SU-DHL-6 (cell line): ENCODE measurements around the gene C2orf92.

ENCODE experiments used
- H2AFZ ChIP-seq: fragments of 200-600 bp; sonication (generic); 2 replicates; pipeline ENCODE4 v1.6.1; 2014; ENCODE audit warnings: low read depth, mild to moderate bottlenecking, moderate library complexity, mixed read lengths, antibody characterized with exemption, low read length; ENCODE audit not compliant: severe bottlenecking
- H3F3A ChIP-seq: fragments of 200-600 bp; shearing (Covaris generic); 2 replicates; pipeline ENCODE4 v1.6.0; 2016; ENCODE audit warnings: antibody characterized with exemption, mild to moderate bottlenecking; ENCODE audit not compliant: insufficient read depth
- H3K27ac ChIP-seq: fragments of 200-600 bp; sonication (generic); 2 replicates; pipeline ENCODE4 v1.5.1; 2016; ENCODE audit warnings: low read depth, mild to moderate bottlenecking, low read length, moderate library complexity, mixed read lengths
- H3K27me3 ChIP-seq: fragments of 200-600 bp; sonication (generic), shearing (Covaris generic); 2 replicates; pipeline ENCODE4 v1.6.0; 2014; ENCODE audit warnings: mild to moderate bottlenecking, low read length
- H3K36me3 ChIP-seq: fragments of 200-600 bp; sonication (generic); 2 replicates; pipeline ENCODE4 v1.6.1; 2014; ENCODE audit warnings: mild to moderate bottlenecking, low read length, mixed read lengths
- H3K4me2 ChIP-seq: fragments of 300-600, 200-600 bp; shearing (Covaris generic), sonication (generic); 2 replicates; pipeline ENCODE4 v1.6.0; 2014; ENCODE audit warnings: low read length, low read depth, mild to moderate bottlenecking; ENCODE audit not compliant: poor library complexity, severe bottlenecking
- H3K4me3 ChIP-seq: fragments of 200-600 bp; sonication (generic); 2 replicates; pipeline ENCODE4 v1.5.1; 2014; ENCODE audit warnings: antibody characterized with exemption, low read length, mild to moderate bottlenecking, mixed read lengths; ENCODE audit not compliant: insufficient read depth, poor library complexity, severe bottlenecking
- H3K79me2 ChIP-seq: fragments of 200-600 bp; sonication (generic); 2 replicates; pipeline ENCODE4 v1.6.1; 2014; ENCODE audit warnings: mild to moderate bottlenecking, low read length, moderate library complexity; ENCODE audit not compliant: insufficient read depth
- H3K9ac ChIP-seq: fragments of 200-600 bp; sonication (generic); 2 replicates; pipeline ENCODE4 v1.7.0; 2014; ENCODE audit warnings: mild to moderate bottlenecking, low read length
- H3K9me2 ChIP-seq: fragments of 200-600 bp; sonication (generic); replicated peaks from 2 replicates; pipeline ENCODE4 v1.6.1; 2014; ENCODE audit warnings: low read length; ENCODE audit not compliant: insufficient read depth
- H3K9me3 ChIP-seq: fragments of 200-600 bp; sonication (generic); 2 replicates; pipeline ENCODE4 v1.6.1; 2014; ENCODE audit warnings: low read length, mixed read lengths; ENCODE audit not compliant: insufficient read depth
- H4K20me1 ChIP-seq: fragments of 200-600 bp; sonication (generic); 2 replicates; pipeline ENCODE4 v1.6.1; 2014; ENCODE audit warnings: low read depth, mild to moderate bottlenecking, antibody characterized with exemption, low read length, moderate library complexity, mixed read lengths
- CTCF ChIP-seq: fragments of 200-600 bp; sonication (generic); IDR thresholded peaks from one replicate; pipeline ENCODE4 v1.5.1; 2017; ENCODE audit warnings: antibody characterized with exemption, mild to moderate bottlenecking, low read length, moderate library complexity; ENCODE audit not compliant: insufficient read depth, poor library complexity, severe bottlenecking
- EZH2phosphoT487 ChIP-seq: fragments of 200-600 bp; sonication (generic), shearing (Covaris generic); conservative IDR thresholded peaks from 2 replicates; pipeline ENCODE4 v1.6.1; 2018; ENCODE audit warnings: mild to moderate bottlenecking, antibody characterized with exemption, low read length, moderate library complexity, mixed read lengths

Gene C2orf92

GRCh38 chr2:97703741-97704140 lies 34.2 kb downstream of the C2orf92 start:
- Histone ChIP-seq H3K27me3 (no peaks in the 10 kb centered on the region), H3K4me2 (no peak overlapping the region), H3F3A (no peaks in the 10 kb centered on the region), H4K20me1 (no peaks in the 10 kb centered on the region), H3K9me3 (no peaks in the 10 kb centered on the region), H3K36me3 (no peaks in the 10 kb centered on the region), H3K27ac (no peak overlapping the region), H3K9ac (no peak overlapping the region), H2AFZ (no peak overlapping the region), H3K4me3 (no peak overlapping the region), H3K79me2 (no peaks in the 10 kb centered on the region), H3K9me2 (no peaks in the 10 kb centered on the region)
- no peak for TF ChIP-seq EZH2phosphoT487
- TF ChIP-seq CTCF: no peak

DNA sequence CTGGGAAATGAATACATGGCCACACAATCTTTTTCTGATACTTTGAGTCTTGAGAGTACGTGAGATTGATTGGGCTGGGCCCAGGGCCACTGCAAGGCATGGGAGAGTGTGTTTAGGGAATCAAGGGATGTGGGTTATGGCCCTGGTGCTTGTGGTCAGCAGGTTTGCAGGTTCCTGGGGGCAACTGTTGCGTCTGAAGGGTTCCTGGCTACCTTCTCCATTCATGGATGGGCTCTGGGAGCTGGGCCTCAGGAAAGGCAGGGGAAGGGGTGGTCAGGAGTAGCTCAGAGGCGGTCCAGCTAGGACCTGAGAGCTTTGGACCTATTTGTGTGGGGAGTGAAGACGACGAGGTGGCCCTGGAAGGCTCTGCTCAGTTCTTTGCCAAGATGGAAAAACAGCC lies 35.5 kb downstream of the C2orf92 start:
- Histone ChIP-seq H3K4me2 (no peak overlapping the region), H3K79me2 (no peaks in the 10 kb centered on the region), H3K9me2 (no peaks in the 10 kb centered on the region), H3K36me3 (no peaks in the 10 kb centered on the region), H3K9ac (no peak overlapping the region), H2AFZ (no peak overlapping the region), H3K9me3 (no peaks in the 10 kb centered on the region), H3K4me3 (no peak overlapping the region), H3K27ac (no peak overlapping the region), H4K20me1 (no peaks in the 10 kb centered on the region), H3K27me3 (no peaks in the 10 kb centered on the region), H3F3A (no peaks in the 10 kb centered on the region)
- TF ChIP-seq EZH2phosphoT487 (no peak), CTCF (no peak)

GRCh38 chr2:97706112-97706511 lies 36.6 kb downstream of the C2orf92 start:
- H3F3A ChIP-seq: no peaks in the 10 kb centered on the region
- H3K4me2 ChIP-seq: no peak overlapping the region
- no peak overlapping the region for H3K4me3 ChIP-seq
- H3K79me2 ChIP-seq: no peaks in the 10 kb centered on the region
- no peaks in the 10 kb centered on the region for H3K9me3 ChIP-seq
- TF ChIP-seq CTCF (no peak), EZH2phosphoT487 (no peak)
- no peaks in the 10 kb centered on the region for H3K27me3 ChIP-seq
- no peak overlapping the region for H3K9ac ChIP-seq
- H3K9me2 ChIP-seq: no peaks in the 10 kb centered on the region
- H4K20me1 ChIP-seq: no peaks in the 10 kb centered on the region
- no peak overlapping the region for H2AFZ ChIP-seq
- H3K27ac ChIP-seq: no peak overlapping the region
- no peaks in the 10 kb centered on the region for H3K36me3 ChIP-seq
